Stimulated activated CD8-positive, alpha-beta memory T cell treated with anti-CD3 and anti-CD28 coated beads, Interleukin-7, amount 100 ng/mL, for 24 hours (primary cell): ENCODE data around the gene ADRB2.
"Not testable (repeated sequence)": the region's sequence is repeated elsewhere in the genome, so short reads cannot be mapped to it uniquely, and the experiment has no call there.

Source experiments
- DNase-seq: peaks from one replicate; pipeline ENCODE4 v3.0.0-alpha.2; 2020; ENCODE audit warnings: low read depth

Gene ADRB2

GRCh38 chr5:148856009-148856367 is 29.6 kb downstream of the ADRB2 start:
- DNase-seq = no peak

- DNase-seq = no peak
These were observed 30.0 kb downstream of the ADRB2 start for GRCh38 chr5:148856424-148856823.

DNA sequence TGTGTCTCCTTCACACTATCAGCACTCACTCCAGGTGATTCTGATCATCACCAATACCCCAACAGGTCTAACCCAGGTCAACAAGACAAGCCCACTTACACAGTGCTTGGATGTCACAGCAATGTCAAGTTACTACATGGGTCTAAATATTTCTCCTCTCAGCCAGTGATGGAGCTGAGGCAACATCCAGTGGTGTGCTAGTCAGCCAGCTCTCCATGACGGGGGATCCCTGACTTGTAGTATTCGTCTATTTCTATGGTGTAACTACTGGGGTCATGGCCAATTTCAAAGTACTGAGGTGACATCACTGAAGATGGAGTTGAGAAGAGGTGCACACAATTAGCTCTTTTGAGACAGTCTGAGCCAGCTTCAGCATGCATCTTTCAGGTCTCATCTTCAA is 31.1 kb downstream of the ADRB2 start:
- no peak for DNase-seq

DNA sequence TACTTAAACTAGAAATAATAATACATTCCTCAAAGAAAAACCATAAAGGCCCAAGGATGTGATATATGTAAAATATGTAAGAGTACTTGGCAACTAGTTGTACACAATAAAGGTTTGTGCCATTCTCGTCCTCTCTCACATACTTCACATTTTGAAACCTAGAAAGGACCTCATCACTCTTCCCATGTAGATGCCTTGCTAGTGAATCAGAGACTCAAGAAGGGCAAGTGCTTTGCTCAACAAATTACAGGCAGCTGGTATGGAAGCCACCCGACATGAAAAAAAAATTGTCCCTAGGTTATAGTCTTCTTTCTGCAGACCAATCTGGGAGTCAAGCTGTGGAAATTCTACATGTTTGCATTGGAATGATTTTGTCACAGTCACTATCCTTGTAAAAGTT is 31.7 kb downstream of the ADRB2 start:
- DNase-seq = no peak

GRCh38 chr5:148858547-148858946 is 32.1 kb downstream of the ADRB2 start:
- no peak for DNase-seq

DNA sequence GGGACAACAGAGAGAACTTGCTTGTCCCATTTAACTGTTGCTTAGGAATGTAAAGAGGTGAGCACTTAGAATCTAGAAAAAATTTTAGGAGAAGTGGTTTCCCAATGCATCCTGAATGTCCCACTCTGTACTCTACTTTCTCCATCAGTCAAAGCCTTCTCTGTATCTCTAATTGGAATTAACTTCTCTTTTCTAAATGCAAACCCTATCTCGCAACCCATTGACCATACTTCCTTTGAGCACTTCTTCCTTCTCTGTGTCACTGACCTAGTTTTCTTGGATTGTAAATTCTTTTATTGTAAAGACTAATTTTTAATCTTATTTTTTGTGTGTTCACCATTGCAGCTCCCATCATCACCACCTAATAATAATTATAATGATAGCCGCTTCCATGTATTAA is 33.3 kb downstream of the ADRB2 start:
- no peak for DNase-seq

DNA sequence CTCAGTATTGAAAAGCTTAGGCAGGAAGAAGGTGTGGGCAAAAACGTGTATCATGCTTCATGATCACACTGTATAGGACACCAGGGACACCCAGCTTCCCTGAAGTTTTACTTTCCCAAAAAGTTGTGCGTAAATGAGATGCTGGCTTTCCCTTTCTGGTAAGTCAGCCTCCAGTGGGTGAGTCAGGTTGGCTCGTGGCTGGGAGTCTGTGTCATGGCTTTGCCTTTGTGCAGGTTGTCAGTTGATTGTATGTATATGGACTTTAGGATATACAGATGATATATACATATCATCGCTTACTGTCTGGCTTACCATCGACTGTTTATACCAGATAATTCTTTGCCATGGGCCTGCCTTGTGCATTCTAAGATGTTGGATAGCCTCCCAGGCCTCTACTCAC is 34.2 kb downstream of the ADRB2 start:
- no peak for DNase-seq

DNA sequence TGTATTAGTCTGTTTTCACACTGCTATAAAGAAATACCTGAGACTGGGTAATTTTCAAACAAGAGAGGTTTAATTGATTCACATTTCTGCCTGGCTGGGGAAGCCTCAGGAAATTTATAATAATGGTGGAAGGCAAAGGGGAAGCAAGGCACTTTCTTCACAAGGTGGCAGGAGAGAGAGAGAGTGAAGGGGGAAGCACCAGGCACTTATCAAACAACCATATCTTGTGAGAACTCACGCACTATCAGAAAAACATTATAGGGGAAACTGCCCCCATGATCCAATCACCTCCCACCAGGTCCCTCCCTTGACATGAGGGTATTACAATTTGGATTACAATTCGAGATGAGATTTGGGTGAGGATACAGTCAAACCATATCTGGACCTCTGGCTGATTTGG is 34.7 kb downstream of the ADRB2 start:
- DNase-seq = no peak

DNA sequence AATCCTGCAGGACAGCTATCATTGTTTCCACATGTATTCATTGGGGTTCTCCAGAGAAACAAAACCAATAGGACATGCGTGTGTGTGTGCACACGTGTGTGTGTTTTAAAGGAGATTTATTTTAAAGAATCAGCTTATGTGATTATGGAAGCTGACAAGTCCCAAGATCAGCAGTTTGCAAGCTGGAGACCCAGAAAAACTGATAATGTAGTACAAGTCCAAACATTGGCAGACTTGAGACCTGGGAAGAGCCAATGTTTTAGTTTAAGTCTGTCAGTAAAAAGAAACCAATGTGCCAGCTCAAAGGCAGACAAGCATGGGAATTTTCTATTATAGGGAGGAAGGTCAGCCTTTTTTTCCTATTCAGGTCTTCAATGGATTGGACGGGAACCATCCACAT is 35.3 kb downstream of the ADRB2 start:
- no peak for DNase-seq

DNA sequence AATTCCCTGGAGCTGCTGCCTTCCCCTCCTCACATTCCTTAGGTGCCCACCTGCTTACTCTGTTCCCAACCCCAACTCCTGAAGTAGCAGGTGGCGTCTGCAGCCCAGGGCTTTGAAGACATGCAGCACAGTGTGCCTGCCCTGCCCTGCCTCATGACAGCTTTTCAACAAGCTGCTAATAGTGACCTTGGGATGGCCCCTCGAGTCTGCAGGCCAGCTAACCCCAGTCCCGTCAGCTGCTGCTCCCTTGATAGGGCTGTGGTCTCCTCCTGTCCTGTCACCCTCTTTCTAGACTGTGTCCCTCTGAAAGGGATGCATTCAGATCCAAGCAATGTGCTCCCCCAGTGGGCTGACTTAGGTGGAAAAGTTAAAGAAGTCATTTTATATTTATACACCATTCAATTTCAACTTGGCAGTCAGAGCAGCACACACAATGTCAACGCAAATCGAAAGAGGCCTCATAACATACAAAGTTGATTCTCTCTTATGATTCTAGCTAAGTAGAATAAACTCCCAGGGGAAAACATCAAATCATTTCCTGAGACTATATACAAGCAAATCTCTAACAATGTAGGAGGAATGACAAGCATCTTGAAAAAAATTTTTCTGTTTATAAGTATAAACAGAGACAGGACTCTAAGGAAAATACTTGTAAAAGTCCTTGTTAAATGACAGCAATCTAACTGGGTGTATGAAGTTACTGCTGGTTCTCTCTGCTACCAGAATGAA is 37.9 kb downstream of the ADRB2 start:
- no peak for DNase-seq

DNA sequence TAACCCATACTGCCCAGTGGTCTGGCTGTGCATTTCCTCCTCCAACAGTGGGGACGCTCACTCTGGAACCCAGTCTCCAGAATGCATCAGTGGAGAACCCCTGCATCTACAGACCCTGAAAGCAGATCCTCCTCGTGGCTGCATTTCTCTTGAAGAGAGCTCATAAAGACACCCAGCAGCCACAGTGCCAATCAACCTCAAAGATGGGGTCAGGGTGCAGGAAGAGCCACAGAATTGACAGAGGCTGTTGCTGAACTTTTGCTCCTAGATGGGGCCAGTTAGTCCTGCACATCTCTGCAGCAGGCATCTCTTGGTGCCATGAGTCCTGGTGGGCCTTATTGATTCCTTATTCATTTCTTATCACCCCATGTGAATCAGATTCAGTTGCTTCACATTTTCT is 39.6 kb downstream of the ADRB2 start:
- no peak for DNase-seq

GRCh38 chr5:148873120-148873519 is 46.7 kb downstream of the ADRB2 start:
- DNase-seq = no peak

GRCh38 chr5:148873690-148874485 is 47.5 kb downstream of the ADRB2 start:
- DNase-seq = no peak

GRCh38 chr5:148875205-148875875 is 48.9 kb downstream of the ADRB2 start:
- DNase-seq = no peak

- DNase-seq = not testable (repeated sequence)
These were observed 51.0 kb downstream of the ADRB2 start for GRCh38 chr5:148877436-148877835.
